Lower lobe of right lung (tissue), 2 donors: Measurements from ENCODE around the gene WFS1. TPM values are rescaled to one million over a fixed set of nuclear protein-coding genes. Genes with fewer than 3 reads are reported as not detected.

Experiments used
- ATAC-seq, 2 donors: fragments of 200-7000 bp; cut with Tn5 transposase; one replicate each; pipeline ENCODE4 v1.9.1; 2020 to 2022; ENCODE audit warnings: mild to moderate bottlenecking in 2 of 2, moderate library complexity in 2 of 2
- DNase-seq: peaks from one replicate; pipeline ENCODE4 v3.0.0-alpha.2; 2020
- H3K27ac ChIP-seq: fragments of 200-600 bp; one replicate; pipeline ENCODE4 v1.8.0; 2022
- H3K27me3 ChIP-seq: fragments of 200-600 bp; one replicate; pipeline ENCODE4 v1.8.0; 2022; ENCODE audit warnings: low read depth
- H3K36me3 ChIP-seq: fragments of 200-600 bp; one replicate; pipeline ENCODE4 v1.8.0; 2022; ENCODE audit warnings: mild to moderate bottlenecking
- H3K4me1 ChIP-seq: fragments of 200-600 bp; one replicate; pipeline ENCODE4 v1.8.0; 2022
- H3K4me3 ChIP-seq: fragments of 200-600 bp; one replicate; pipeline ENCODE4 v1.8.0; 2022; ENCODE audit warnings: mild to moderate bottlenecking
- H3K9me3 ChIP-seq: fragments of 200-600 bp; one replicate; pipeline ENCODE4 v1.8.0; 2022
- intact Hi-C: fragments of 100-400 bp; cut with DNase I; formaldehyde crosslinking; loops from one replicate; pipeline ENCODE4 v1.11.0; 2022
- total RNA-seq: library from RNA; stranded (reverse); fragmentation: NEBNext Ultra II Directional; extraction: Animal tissue kit (Norgen Biotek cat#: 25700); gene quantifications from one replicate; pipeline ENCODE4 v1.2.1, GENCODE V29; 2021
- TF ChIP-seq, protein P1 (sequence below): fragments of 200-600 bp; IDR thresholded peaks from one replicate; pipeline ENCODE4 v1.8.0; 2022; ENCODE audit warnings: antibody characterized with exemption, mild to moderate bottlenecking
- donor health status: DM: no; HTN: yes; CAD: no; lungs with severe emphysema.

WFS1 gene
- total RNA-seq, 1 donor from 2014 or later = 70.3 TPM

DNA sequence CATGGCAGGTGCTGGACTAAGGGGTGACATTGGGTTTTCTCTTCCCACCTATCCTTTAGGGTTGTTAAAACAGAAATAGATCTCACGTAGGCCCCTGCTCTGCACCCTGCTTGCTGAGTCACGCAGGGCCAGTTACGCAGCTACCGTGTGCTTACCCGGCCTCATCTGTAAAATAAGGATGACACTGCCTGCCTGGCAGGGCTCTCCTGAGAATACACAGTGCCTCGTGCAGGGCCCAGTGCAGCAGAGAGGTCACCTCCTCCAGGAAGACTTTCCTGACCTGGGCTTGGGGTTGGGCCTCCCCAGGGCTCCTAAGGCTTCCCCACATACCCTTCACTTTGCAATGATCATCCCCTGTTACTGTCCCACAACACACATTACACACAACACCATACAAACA, 35.7 kb upstream of the WFS1 start:
- no peaks in the 10 kb centered on the region for H3K36me3 ChIP-seq
- H3K4me1 ChIP-seq = no peaks in the 10 kb centered on the region
- ATAC-seq = no peak
- intact Hi-C loops = no loop called here
- no peak overlapping the region for H3K4me3 ChIP-seq
- H3K9me3 ChIP-seq = no peaks in the 10 kb centered on the region
- H3K27me3 ChIP-seq = no peaks in the 10 kb centered on the region
- no peak for DNase-seq
- TF ChIP-seq, protein P1, sequence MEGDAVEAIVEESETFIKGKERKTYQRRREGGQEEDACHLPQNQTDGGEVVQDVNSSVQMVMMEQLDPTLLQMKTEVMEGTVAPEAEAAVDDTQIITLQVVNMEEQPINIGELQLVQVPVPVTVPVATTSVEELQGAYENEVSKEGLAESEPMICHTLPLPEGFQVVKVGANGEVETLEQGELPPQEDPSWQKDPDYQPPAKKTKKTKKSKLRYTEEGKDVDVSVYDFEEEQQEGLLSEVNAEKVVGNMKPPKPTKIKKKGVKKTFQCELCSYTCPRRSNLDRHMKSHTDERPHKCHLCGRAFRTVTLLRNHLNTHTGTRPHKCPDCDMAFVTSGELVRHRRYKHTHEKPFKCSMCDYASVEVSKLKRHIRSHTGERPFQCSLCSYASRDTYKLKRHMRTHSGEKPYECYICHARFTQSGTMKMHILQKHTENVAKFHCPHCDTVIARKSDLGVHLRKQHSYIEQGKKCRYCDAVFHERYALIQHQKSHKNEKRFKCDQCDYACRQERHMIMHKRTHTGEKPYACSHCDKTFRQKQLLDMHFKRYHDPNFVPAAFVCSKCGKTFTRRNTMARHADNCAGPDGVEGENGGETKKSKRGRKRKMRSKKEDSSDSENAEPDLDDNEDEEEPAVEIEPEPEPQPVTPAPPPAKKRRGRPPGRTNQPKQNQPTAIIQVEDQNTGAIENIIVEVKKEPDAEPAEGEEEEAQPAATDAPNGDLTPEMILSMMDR = no peak
- no peak overlapping the region for H3K27ac ChIP-seq

DNA sequence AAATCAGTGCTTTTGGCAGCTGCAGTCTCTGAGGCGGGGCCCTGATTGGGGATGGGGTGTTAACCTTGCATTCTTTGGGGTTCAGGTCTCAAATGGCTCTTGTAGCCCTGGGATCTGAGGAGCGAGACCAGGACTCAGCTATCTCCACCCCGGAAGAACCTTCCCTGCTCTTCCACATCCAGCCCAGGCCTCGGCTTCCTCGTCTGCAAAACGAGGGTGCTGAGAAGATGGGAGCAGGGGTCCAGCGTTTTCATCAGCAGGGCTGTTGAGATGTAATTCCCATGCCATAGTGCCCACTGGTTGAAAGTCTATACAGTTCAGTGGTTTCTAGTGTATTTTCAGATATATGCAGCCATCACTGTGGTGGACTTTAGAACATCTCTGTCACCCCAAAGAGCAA, 34.6 kb upstream of the WFS1 start:
- Histone ChIP-seq H3K9me3 (no peaks in the 10 kb centered on the region), H3K27me3 (peaks cover 3% of the 10 kb centered on the region), H3K4me3 (no peak overlapping the region), H3K4me1 (no peaks in the 10 kb centered on the region), H3K27ac (no peak overlapping the region), H3K36me3 (no peaks in the 10 kb centered on the region)
- TF ChIP-seq, protein P1 = no peak
- no peak for DNase-seq
- intact Hi-C loops = no loop called here
- no peak for ATAC-seq

DNA sequence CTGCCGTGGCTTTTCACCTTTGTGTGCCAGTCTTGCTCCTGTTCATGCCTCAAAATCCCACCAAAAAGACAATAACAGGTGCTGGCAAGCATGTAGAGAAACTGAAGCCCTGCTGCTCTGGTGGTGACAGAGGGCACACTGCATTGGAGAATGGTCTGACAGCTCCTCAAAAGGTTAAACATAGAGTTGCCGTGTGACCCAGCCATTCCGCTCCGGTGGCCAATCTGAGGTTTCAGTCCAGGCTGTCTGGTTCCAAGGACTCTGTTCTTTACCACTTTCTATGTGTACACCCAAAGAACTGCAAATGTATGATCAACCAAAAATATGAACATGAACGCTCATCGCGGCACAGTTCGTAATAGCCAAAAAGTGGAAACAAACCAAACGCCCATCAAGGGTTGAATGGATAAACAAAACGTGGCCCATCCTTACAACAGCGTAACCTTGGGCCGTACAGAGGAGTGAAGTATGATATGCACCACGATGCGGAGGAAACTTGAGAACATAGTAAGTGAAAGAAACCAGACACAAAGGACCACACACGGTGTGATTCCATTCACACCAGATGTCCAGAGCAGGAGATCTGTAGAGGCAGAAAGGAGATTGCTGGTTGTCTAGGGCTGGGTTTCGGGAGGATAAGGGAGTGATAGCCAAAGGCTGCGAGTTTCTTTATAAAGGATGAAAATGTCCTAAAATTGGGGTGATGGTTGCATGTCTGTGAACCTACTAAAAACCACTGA, 33.6 kb upstream of the WFS1 start:
- Histone ChIP-seq H3K27me3 (peaks cover 6% of the 10 kb centered on the region), H3K27ac (no peak overlapping the region), H3K9me3 (no peaks in the 10 kb centered on the region), H3K36me3 (no peaks in the 10 kb centered on the region), H3K4me1 (no peaks in the 10 kb centered on the region), H3K4me3 (no peak overlapping the region)
- TF ChIP-seq, protein P1 = no peak
- DNase-seq = no peak
- ATAC-seq = no peak
- intact Hi-C loops = no loop called here

DNA sequence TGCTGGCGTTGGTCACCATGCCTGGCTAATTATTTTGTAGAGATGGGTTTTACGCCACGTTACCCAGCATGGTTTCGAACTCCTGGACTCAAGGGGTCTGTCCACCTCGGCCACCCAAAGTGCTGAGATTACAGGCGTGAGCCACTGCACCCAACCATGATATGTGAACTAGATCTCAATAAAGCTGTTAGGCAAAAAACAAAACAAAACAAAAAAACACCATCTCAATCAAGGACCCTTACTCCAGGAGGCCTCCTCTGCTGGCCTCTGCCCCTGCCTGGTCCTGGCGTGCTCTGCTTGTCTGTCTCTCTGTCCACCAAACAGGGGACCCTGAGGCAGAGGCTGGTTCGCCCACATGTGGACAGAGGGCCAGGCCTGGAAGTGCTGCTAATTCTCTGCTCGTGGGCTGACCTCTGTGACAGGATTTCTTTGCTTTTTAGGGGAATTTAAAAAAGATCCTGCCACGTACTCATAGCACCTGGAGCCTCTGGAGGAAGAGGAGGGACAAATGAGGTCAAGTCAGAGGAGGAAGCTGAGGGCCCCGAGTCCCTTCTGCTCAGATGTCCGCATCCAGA, 32.7 kb upstream of the WFS1 start:
- DNase-seq = no peak

DNA sequence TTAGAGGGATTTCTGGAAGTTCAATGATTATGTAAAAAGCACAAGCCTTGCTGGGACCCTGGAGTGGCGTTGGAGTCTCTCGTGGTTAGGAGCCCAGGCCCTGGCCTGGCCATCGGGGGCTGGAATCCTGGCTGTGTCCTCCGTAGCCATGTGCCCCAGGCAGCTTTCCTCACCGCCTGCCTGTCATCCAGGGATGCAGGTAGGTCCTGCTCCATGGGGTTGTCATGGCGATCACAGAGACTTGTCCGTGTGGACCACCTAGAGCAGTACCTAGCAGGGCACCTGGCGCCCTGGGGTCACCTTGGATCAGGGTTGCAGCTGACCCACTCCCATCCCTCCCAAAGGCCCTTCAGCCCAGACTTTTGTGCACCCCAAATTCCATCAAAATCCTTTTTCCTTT, 30.2 kb upstream of the WFS1 start:
- H3K27ac ChIP-seq = no peak overlapping the region

More for the DNA sequence above, 32.7 kb upstream of the WFS1 start:
- TF ChIP-seq, protein P1 = no peak
- Histone ChIP-seq H3K4me3 (no peak overlapping the region), H3K9me3 (no peaks in the 10 kb centered on the region), H3K4me1 (no peaks in the 10 kb centered on the region), H3K27me3 (peaks cover 6% of the 10 kb centered on the region), H3K36me3 (no peaks in the 10 kb centered on the region), H3K27ac (no peak overlapping the region)
- intact Hi-C loops = no loop called here
- ATAC-seq = no peak

More for the DNA sequence above, 30.2 kb upstream of the WFS1 start:
- H3K9me3 ChIP-seq = no peaks in the 10 kb centered on the region
- no peak for ATAC-seq
- peak; percentile 38 for DNase-seq
- H3K36me3 ChIP-seq = no peaks in the 10 kb centered on the region
- intact Hi-C loops = no loop called here
- H3K4me3 ChIP-seq = no peak overlapping the region
- no peaks in the 10 kb centered on the region for H3K4me1 ChIP-seq
- TF ChIP-seq, protein P1 = no peak
- peaks cover 28% of the 10 kb centered on the region for H3K27me3 ChIP-seq
